Gastrocnemius medialis (tissue), 4 donors: ENCODE results near the gene RNF141. TPM values are rescaled to one million over a fixed set of nuclear protein-coding genes. Genes with fewer than 3 reads are reported as not detected.

Experiments used
- ATAC-seq, 2 donors: fragments of 150-250 bp; one replicate each; pipeline ENCODE4 v1.9.1; 2016
- DNase-seq, 2 donors: peaks; one replicate each; pipeline ENCODE4 v3.0.0-alpha.2; 2019
- H3K27ac ChIP-seq, 4 donors: fragments of 200-600 bp; sonication (generic); 1 replicate in 1 of 4; 2 replicates in 3 of 4; pipeline ENCODE4 v1.5.1; 2016 to 2018; ENCODE audit warnings: mild to moderate bottlenecking in 2 of 4, moderate library complexity in 1 of 4
- H3K27me3 ChIP-seq, 3 donors: fragments of 200-600 bp; sonication (generic) in 2 of 3; 1 replicate in 1 of 3; 2 replicates in 2 of 3; pipeline versions ENCODE4 v1.5.1 to v1.6.0; 2016 to 2019; ENCODE audit warnings: mild to moderate bottlenecking in 1 of 3, moderate library complexity in 1 of 3
- H3K36me3 ChIP-seq, 2 donors: fragments of 200-600 bp; sonication (generic) in 1 of 2; one replicate each; pipeline ENCODE4 v1.5.1; 2017 to 2018
- H3K4me1 ChIP-seq, 2 donors: fragments of 200-600 bp; sonication (generic) in 1 of 2; one replicate each; pipeline ENCODE4 v1.5.1; 2016 to 2017; ENCODE audit warnings: mild to moderate bottlenecking in 2 of 2
- H3K4me3 ChIP-seq, 4 donors: fragments of 200-600 bp; sonication (generic) in 3 of 4; 1 replicate in 1 of 4; 2 replicates in 3 of 4; pipeline ENCODE4 v1.5.1; 2016 to 2019; ENCODE audit warnings: mild to moderate bottlenecking in 2 of 4
- H3K9me3 ChIP-seq, 3 donors: fragments of 200-600 bp; sonication (generic) in 2 of 3; 1 replicate in 1 of 3; 2 replicates in 2 of 3; pipeline ENCODE4 v1.5.1; 2016 to 2019
- CTCF ChIP-seq, 5 experiments: fragments of 450-650 bp in 3 of 5; fragments of 200-600 bp in 2 of 5; sonication (generic) in 2 of 5; IDR thresholded peaks in 4 of 5; conservative IDR thresholded peaks in 1 of 5; 1 replicate in 4 of 5; 2 replicates in 1 of 5; pipeline ENCODE4 v1.5.1; 2016 to 2019; ENCODE audit warnings: antibody characterized with exemption in 5 of 5, mild to moderate bottlenecking in 3 of 5, moderate library complexity in 3 of 5
- POLR2A ChIP-seq, 2 donors: fragments of 450-650 bp; IDR thresholded peaks; one replicate each; pipeline ENCODE4 v1.6.1; 2017; ENCODE audit warnings: antibody characterized with exemption in 2 of 2, mild to moderate bottlenecking in 2 of 2, moderate library complexity in 2 of 2
- in situ Hi-C, 4 donors: fragments of 200-750 bp; cut with MboI; loops; one replicate each; pipeline versions ENCODE4 v1.15.0 to v1.8.0; 2017; ENCODE audit warnings: low sequenced_read_pairs in 4 of 4
- intact Hi-C: fragments of 100-400 bp; cut with DNase I; formaldehyde crosslinking; loops from one replicate; pipeline ENCODE4 v1.15.1; 2023; ENCODE audit warnings: low total_unique reads
- total RNA-seq, 4 donors: library from RNA; depleted of rRNA; stranded (reverse); fragments of >200 nt; gene quantifications; one replicate each; pipeline versions ENCODE4 v1.1.0 to v1.2.3, GENCODE V29; 2016

Gene RNF141
- total RNA-seq, 4 donors from 2014 or later: 16.8 to 38.2 (median 19.0) TPM

GRCh38 chr11:10487002-10487647 is 53.9 kb downstream of the RNF141 start:
- no peak overlapping the region for H3K4me3 ChIP-seq
- in situ Hi-C loops (no loop called here), intact Hi-C loops (no loop called here)
- H3K4me1 ChIP-seq: peaks cover 27 to 28% of the 10 kb centered on the region in 2 donors
- TF ChIP-seq CTCF (IDR thresholded peaks at IDR 0.05 in 4 of 5, conservative IDR thresholded peaks at IDR 0.05 in 1 of 5) (no peak), POLR2A (IDR thresholded peaks at IDR 0.05) (no peak)
- H3K27ac ChIP-seq: peak overlapping the region in 2 of 4 donors; percentile 9 to 90
- DNase-seq (no peak), ATAC-seq (no peak)
- H3K9me3 ChIP-seq: no peaks in the 10 kb centered on the region
- H3K36me3 ChIP-seq: peaks cover 0 to 63% of the 10 kb centered on the region in 2 donors
- no peaks in the 10 kb centered on the region for H3K27me3 ChIP-seq

DNA sequence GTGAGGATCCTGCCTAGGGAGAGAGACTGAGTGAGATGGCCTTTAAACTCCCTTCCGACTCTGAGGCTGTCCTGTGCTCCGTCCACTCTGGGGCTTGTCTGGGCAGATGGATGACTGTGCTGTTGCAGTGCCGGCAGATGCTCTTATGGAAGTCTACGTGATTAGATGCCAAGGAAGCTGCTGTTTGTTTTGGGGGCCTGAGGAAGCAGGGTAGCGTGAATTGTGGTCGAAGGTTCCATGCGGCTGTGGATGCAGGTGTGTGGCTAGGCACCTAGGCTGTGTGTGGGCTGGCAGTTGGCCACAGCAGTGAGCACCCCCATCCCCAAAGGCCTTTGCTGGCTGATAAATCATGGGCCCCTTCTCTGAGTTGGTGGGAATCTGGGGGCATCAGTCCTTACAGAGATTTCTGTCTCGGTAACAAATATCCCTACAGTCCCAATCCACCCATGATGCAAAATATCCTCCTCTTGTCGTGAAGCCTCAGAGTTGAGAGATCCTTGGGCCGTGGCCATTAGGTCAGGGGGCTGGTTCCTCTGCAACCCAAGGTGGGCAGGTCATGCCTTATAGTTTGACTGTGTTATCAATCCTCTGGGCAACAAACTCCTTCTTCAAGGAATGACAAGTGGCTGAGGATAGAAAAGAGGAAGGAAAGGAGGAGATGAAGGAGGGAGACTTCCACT is 54.7 kb downstream of the RNF141 start:
- H3K36me3 ChIP-seq: peaks cover 0 to 71% of the 10 kb centered on the region in 2 donors
- no peak overlapping the region for H3K4me3 ChIP-seq
- H3K27me3 ChIP-seq: no peaks in the 10 kb centered on the region
- in situ Hi-C loops: no loop called here
- no peaks in the 10 kb centered on the region for H3K9me3 ChIP-seq
- no peak overlapping the region for H3K27ac ChIP-seq
- DNase-seq: no peak
- peaks cover 20 to 26% of the 10 kb centered on the region in 2 donors for H3K4me1 ChIP-seq
- intact Hi-C loops: no loop called here
- TF ChIP-seq CTCF (IDR thresholded peaks at IDR 0.05 in 4 of 5, conservative IDR thresholded peaks at IDR 0.05 in 1 of 5) (no peak), POLR2A (IDR thresholded peaks at IDR 0.05) (no peak)
- no peak for ATAC-seq

- in situ Hi-C loops: no loop called here
- no peak for ATAC-seq
- intact Hi-C loops: no loop called here
Observed at GRCh38 chr11:10485646-10486045, 55.3 kb downstream of the RNF141 start.

GRCh38 chr11:10484461-10485180 is 56.4 kb downstream of the RNF141 start:
- peaks cover 0 to 83% of the 10 kb centered on the region in 2 donors for H3K36me3 ChIP-seq

More at GRCh38 chr11:10485646-10486045, 55.3 kb downstream of the RNF141 start:
- Histone ChIP-seq H3K27me3 (no peaks in the 10 kb centered on the region), H3K9me3 (no peaks in the 10 kb centered on the region), H3K4me3 (no peak overlapping the region), H3K4me1 (peaks cover 17 to 27% of the 10 kb centered on the region in 2 donors), H3K27ac (no peak overlapping the region), H3K36me3 (peaks cover 0 to 78% of the 10 kb centered on the region in 2 donors)
- no peak for DNase-seq
- TF ChIP-seq POLR2A (IDR thresholded peaks at IDR 0.05) (no peak), CTCF (IDR thresholded peaks at IDR 0.05 in 4 of 5, conservative IDR thresholded peaks at IDR 0.05 in 1 of 5) (no peak)

More at GRCh38 chr11:10484461-10485180, 56.4 kb downstream of the RNF141 start:
- intact Hi-C loops: no loop called here
- TF ChIP-seq POLR2A (IDR thresholded peaks at IDR 0.05) (no peak), CTCF (IDR thresholded peaks at IDR 0.05 in 4 of 5, conservative IDR thresholded peaks at IDR 0.05 in 1 of 5) (no peak)
- Histone ChIP-seq H3K4me1 (peaks cover 8 to 19% of the 10 kb centered on the region in 2 donors), H3K9me3 (no peaks in the 10 kb centered on the region), H3K27ac (no peak overlapping the region), H3K4me3 (no peak overlapping the region), H3K27me3 (no peaks in the 10 kb centered on the region)
- in situ Hi-C loops: no loop called here
- no peak for DNase-seq
- no peak for ATAC-seq
